HG02840 (cell line): Measurements from ENCODE around the gene RIMBP2.

Experiments used
- ATAC-seq: cut with Tn5 transposase; IDR thresholded peaks from one replicate; pipeline ENCODE4 v1.9.1; 2021; ENCODE audit warnings: mild to moderate bottlenecking, moderate library complexity, moderate number of reproducible peaks; ENCODE audit not compliant: unreplicated experiment, low FRiP score

The RIMBP2 gene

GRCh38 chr12:130556486-130557055 lies 159.5 kb downstream of the RIMBP2 start:
- ATAC-seq = no peak

- no peak for ATAC-seq
Observed at GRCh38 chr12:130555628-130556485, 160.2 kb downstream of the RIMBP2 start.

- no peak for ATAC-seq
Observed at GRCh38 chr12:130555221-130555620, 160.9 kb downstream of the RIMBP2 start.

DNA sequence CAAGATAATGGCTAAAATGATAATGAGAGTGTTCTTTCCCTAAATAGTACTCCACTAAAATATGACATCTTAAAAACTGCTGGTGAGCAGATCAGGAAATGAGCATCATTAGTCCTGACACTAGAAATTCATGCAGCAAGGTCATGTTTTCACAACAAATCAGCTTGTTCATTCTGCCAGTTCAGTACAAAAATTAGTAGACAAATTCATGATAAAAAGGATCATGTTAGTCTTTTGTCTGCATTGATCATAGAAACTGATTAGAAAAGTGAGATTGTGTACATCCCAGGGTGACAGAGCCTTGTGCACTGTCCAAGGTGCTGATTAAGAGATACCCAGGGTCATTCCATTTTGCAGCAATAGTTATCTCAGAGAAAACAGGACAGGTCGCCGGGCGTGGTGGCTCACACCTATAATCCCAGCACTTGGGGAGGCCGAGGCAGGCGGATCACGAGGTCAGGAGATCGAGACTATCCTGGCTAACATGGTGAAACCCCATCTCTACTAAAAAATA lies 163.6 kb downstream of the RIMBP2 start:
- ATAC-seq = no peak

- ATAC-seq = no peak
Observed at GRCh38 chr12:130549361-130549760, 166.7 kb downstream of the RIMBP2 start.

DNA sequence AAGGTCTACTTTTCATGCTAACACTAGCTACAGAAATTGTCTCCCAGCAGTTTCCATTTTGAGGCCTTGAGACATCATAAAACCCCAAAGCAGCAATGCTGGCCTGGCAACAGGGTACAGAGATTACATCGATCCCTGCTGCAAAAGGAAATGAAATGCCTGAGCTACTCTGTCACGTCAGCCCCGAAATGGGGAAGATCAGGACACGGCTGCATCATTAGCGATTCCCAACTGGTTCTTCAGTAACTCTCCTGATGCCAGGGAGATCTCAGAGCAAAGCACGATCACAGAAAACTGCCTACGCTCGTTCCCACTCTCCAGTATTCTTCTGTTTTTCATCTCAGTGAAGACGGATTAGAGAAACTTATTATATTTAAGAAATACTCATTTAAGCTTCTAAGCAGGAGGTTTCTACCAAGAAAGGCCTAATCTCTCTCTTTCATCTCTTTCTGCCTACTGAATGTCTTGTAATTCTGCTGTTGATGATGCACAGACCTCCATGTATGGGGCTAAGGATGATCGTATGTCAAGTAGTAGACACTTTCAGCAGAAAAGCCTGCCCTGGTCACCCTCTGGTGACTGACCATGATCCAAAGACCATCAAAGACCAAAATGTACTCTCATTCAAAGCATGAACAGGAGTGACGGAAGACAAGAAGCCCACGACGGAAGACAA lies 168.5 kb downstream of the RIMBP2 start:
- ATAC-seq = no peak

DNA sequence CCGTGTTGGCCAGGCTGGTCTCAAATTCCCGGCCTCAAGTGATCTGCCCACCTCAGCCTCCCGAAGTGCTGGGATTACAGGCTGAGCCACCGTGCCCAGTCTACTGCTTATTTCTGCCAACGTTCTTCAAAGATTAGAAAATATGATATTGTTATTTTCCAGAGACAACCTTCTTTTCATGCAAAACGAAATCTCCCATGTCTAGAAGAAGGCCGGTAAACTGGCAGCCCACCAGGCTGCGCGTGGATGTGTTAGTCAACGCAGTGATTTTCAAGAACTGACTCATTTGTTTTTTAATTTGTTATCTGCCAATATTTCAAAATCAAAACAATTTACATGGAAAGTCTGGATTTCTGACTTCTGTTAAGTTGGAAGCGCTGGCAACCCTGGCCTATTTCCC lies 169.6 kb downstream of the RIMBP2 start:
- ATAC-seq = no peak

- ATAC-seq = no peak
Observed at GRCh38 chr12:130545475-130545874, 170.6 kb downstream of the RIMBP2 start.

- no peak for ATAC-seq
Observed at GRCh38 chr12:130540376-130540775, 175.7 kb downstream of the RIMBP2 start.

DNA sequence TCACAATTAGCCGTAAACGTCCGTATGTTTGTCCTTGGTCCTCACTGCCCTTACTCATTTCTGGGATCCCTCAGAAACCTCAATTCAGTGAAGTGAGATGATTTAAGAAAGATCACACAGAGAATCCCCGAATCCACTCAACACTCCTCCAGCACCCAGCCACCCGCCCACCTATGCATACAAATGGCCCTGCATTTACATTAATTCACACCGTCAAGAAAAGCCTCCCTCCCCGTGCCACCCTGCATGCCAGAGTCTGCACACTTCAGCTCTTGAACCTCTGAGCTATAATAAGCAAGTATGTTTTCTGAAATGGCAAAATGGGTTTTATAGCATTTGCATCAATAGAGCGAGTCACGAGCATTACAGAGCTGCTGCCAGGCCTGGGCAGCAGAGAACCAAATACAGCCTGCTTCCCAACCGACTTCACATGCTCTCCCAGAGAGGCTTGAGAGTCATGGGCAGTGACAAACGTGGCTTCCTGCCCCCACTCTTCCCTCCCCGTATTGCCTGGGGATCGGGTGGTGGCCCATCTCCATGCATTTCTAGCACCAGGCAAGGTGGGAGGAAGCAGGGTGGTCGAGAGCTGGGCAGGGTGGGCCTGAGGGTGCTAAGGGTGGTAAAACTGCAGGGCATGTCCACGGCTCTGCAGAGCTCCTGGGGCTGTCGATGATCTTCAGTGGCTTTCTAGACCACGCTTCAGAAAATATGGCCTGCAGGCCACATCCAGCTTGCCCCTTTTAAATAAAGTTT lies 177.6 kb downstream of the RIMBP2 start:
- ATAC-seq = no peak

- no peak for ATAC-seq
Observed at GRCh38 chr12:130537655-130538054, 178.4 kb downstream of the RIMBP2 start.

DNA sequence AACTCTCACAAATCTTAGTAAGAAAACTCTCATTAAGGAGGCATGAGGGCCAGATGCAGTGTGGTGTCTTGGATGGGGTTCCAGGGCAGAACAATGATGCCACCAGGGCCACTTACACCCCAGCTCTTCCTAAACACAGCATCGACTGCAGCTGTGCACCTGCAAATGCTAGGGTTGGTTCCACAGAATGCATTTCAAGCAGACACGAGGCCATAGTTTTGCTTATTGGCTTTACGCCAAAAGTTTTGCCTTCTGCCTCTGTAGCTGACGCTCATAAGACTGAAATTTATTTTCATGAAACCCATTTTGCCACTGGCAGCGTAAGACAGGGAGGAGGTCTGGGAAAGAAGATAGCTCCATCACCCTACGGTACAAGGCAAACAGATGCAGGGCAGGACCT lies 179.0 kb downstream of the RIMBP2 start:
- no peak for ATAC-seq

GRCh38 chr12:130530429-130530828 lies 185.7 kb downstream of the RIMBP2 start:
- ATAC-seq = no peak

DNA sequence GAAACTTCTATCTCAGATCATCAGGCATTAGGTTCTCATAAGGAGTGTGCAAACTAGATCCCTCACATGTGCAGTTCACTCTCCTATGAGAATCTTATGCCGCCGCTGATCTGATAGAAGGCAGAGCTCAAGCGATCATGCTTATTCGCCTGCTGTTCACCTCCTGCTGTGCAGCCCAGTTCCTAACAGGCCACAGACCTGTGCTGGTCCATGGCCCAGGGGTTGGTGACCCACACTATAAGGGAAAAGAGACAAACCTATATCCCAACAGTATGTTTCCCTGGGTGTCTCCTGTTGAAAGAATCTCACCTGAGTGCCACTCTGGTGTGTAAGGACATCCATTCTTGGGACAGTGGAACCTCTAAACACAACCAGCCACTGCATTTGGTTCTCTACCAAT lies 186.3 kb downstream of the RIMBP2 start:
- ATAC-seq = no peak

DNA sequence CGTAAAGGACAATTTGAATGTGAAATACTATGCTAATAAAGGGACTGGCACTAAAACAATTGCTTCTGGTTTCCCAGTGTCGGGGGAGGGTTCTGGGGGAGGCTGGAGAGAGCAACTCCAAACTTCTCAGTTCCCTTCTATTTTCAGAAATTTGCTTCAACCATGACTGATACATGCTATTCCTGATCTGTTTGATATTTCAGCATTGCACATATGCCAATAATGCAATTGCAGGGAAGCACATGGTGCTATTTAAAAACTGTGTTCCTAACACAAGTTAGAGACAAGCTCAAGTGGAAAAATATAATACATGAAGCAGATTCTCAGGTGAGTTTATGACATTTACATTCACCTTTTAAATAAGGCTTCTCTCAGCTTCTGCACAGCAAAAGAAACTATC lies 188.9 kb downstream of the RIMBP2 start:
- ATAC-seq = no peak

- no peak for ATAC-seq
Observed at GRCh38 chr12:130526813-130527212, 189.3 kb downstream of the RIMBP2 start.

- ATAC-seq = no peak
Observed at GRCh38 chr12:130525384-130526172, 190.5 kb downstream of the RIMBP2 start.

GRCh38 chr12:130524759-130525158 lies 191.3 kb downstream of the RIMBP2 start:
- no peak for ATAC-seq

GRCh38 chr12:130523863-130524614 lies 192.1 kb downstream of the RIMBP2 start:
- no peak for ATAC-seq
